Left ventricle myocardium inferior (tissue), 1 donor: ENCODE data around the gene DLL1. TPM values are rescaled to one million over a fixed set of nuclear protein-coding genes. Genes with fewer than 3 reads are reported as not detected.
A peak's percentile ranks its signal among the peaks of the same experiment; 100 is the strongest.

Experiments
- DNase-seq: peaks from one replicate; pipeline ENCODE4 v3.0.0-alpha.2; 2020
- H3K27ac ChIP-seq: fragments of 200-600 bp; replicated peaks from 2 replicates; pipeline ENCODE4 v1.8.0; 2021
- H3K27me3 ChIP-seq: fragments of 200-600 bp; 2 replicates; pipeline ENCODE4 v1.8.0; 2021; ENCODE audit warnings: low read depth
- H3K36me3 ChIP-seq: fragments of 200-600 bp; 2 replicates; pipeline ENCODE4 v1.8.0; 2021
- H3K4me1 ChIP-seq: fragments of 200-600 bp; 2 replicates; pipeline ENCODE4 v1.8.0; 2021
- H3K4me3 ChIP-seq: fragments of 200-600 bp; 2 replicates; pipeline ENCODE4 v1.8.0; 2021; ENCODE audit warnings: mild to moderate bottlenecking, moderate library complexity
- H3K9me3 ChIP-seq: fragments of 200-600 bp; replicated peaks from 2 replicates; pipeline ENCODE4 v1.8.0; 2021
- intact Hi-C: fragments of 100-400 bp; cut with micrococcal nuclease; formaldehyde crosslinking; loops from one replicate; pipeline ENCODE4 v1.11.0; 2022
- total RNA-seq: library from RNA; stranded (reverse); fragmentation: NEBNext Ultra II Directional; extraction: Animal tissue kit (Norgen Biotek cat#: 25700); gene quantifications from one replicate; pipeline ENCODE4 v1.2.1, GENCODE V29; 2021
- TF ChIP-seq, protein P1 (sequence below): fragments of 200-600 bp; IDR thresholded peaks from 2 replicates; pipeline ENCODE4 v1.8.0; 2021; ENCODE audit warnings: antibody characterized with exemption, mild to moderate bottlenecking, borderline replicate concordance
- donor health status: DM: no; HTN: yes; CAD: no; lungs with severe emphysema.

The DLL1 gene
- total RNA-seq, 1 donor from 2014 or later, result 11.7 TPM

DNA sequence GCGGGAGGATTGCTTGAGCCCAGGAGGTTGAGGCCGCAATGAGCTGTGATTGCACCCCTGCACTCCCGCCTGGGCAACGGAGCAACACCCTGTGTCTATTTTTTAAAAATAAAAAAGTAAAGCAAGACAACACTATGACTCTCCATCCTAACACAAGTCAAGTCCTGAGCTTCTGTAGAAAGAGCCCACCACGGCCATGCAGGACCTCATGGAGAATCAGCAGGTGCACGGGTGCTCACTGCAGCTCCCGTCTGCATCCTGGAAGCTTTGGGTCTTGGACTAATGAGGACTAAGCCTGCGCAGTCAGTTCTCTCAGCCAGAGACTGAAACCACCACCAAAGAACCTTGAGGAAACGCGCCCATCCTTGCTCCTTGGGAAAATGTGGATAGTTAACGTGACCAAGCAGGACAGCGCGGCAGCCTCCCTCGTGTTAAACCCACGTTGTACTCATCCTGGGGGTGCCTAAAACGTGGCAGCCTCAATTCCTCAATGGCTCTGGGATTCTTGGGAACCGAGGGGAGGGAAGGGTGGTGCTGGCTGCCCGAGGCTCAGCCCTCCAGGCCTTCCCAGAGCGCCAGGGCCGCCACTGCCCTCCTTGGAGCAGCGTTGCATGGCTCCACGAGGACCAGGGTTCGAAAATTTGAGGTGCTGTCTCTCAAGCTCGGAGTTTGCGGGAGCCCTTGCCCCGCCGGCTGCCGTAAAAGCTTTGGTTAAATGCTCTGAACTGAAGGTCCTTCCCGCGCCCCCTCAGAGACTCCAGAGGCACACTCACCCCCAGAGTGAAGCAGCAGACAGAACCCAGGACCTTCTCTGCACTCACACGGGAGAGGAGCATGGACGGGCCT, 29.0 kb downstream of the DLL1 start:
- peak; percentile 5 for DNase-seq
- TF ChIP-seq, protein P1, sequence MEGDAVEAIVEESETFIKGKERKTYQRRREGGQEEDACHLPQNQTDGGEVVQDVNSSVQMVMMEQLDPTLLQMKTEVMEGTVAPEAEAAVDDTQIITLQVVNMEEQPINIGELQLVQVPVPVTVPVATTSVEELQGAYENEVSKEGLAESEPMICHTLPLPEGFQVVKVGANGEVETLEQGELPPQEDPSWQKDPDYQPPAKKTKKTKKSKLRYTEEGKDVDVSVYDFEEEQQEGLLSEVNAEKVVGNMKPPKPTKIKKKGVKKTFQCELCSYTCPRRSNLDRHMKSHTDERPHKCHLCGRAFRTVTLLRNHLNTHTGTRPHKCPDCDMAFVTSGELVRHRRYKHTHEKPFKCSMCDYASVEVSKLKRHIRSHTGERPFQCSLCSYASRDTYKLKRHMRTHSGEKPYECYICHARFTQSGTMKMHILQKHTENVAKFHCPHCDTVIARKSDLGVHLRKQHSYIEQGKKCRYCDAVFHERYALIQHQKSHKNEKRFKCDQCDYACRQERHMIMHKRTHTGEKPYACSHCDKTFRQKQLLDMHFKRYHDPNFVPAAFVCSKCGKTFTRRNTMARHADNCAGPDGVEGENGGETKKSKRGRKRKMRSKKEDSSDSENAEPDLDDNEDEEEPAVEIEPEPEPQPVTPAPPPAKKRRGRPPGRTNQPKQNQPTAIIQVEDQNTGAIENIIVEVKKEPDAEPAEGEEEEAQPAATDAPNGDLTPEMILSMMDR, result no peak
- intact Hi-C loops, result no loop called here
- Histone ChIP-seq H3K27me3 (no peaks in the 10 kb centered on the region), H3K4me1 (peaks cover 15% of the 10 kb centered on the region), H3K9me3 (no peaks in the 10 kb centered on the region), H3K4me3 (no peak overlapping the region), H3K27ac (no peak overlapping the region), H3K36me3 (no peaks in the 10 kb centered on the region)

GRCh38 chr6:170260686-170261085, 30.2 kb downstream of the DLL1 start:
- intact Hi-C loops, result no loop called here
- no peak overlapping the region for H3K4me3 ChIP-seq
- no peak for DNase-seq
- H3K27me3 ChIP-seq, result no peaks in the 10 kb centered on the region
- H3K4me1 ChIP-seq, result peaks cover 5% of the 10 kb centered on the region
- TF ChIP-seq, protein P1, result no peak
- H3K27ac ChIP-seq, result no peak overlapping the region
- H3K36me3 ChIP-seq, result no peaks in the 10 kb centered on the region
- no peaks in the 10 kb centered on the region for H3K9me3 ChIP-seq

- Histone ChIP-seq H3K36me3 (no peaks in the 10 kb centered on the region), H3K4me3 (no peak overlapping the region), H3K27ac (no peak overlapping the region), H3K9me3 (no peaks in the 10 kb centered on the region), H3K27me3 (no peaks in the 10 kb centered on the region), H3K4me1 (no peaks in the 10 kb centered on the region)
- DNase-seq, result no peak
- TF ChIP-seq, protein P1, result no peak
- intact Hi-C loops, result no loop called here
Observed at GRCh38 chr6:170259278-170259677, 31.6 kb downstream of the DLL1 start.

DNA sequence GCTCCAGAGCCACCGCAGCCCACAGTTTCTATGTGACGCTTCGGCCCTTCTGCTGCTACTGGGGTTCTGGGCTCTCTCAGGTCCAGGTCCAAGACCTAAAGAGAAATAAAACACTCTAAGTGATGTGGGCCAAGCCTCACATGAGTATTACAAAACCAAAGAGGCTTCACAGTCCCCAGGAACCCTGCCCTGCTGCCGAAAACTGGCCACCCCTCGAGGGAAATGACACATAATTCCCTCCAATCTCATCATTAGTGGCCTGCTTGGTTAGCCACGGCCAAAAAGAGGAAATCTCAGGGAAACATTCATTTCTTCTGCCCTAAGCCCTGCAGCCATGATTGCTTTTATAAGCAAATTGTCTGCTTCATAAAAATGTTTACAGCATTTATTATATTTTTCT, 32.5 kb downstream of the DLL1 start:
- peak overlapping the region; percentile 51 for H3K27ac ChIP-seq
- no peak for DNase-seq
- H3K9me3 ChIP-seq, result no peaks in the 10 kb centered on the region
- no peaks in the 10 kb centered on the region for H3K4me1 ChIP-seq
- H3K4me3 ChIP-seq, result no peak overlapping the region
- intact Hi-C loops, result no loop called here
- TF ChIP-seq, protein P1, result no peak
- no peaks in the 10 kb centered on the region for H3K27me3 ChIP-seq
- H3K36me3 ChIP-seq, result no peaks in the 10 kb centered on the region

- Histone ChIP-seq H3K4me3 (no peak overlapping the region), H3K36me3 (no peaks in the 10 kb centered on the region), H3K27me3 (peaks cover 4% of the 10 kb centered on the region), H3K4me1 (no peaks in the 10 kb centered on the region), H3K27ac (no peak overlapping the region), H3K9me3 (no peaks in the 10 kb centered on the region)
- TF ChIP-seq, protein P1, result no peak
- intact Hi-C loops, result no loop called here
- DNase-seq, result no peak
Observed at GRCh38 chr6:170257376-170257775, 33.5 kb downstream of the DLL1 start.
